Thoracic aorta (tissue), 2 donors: ENCODE data around the gene TOB2. TPM values are rescaled to one million over a fixed set of nuclear protein-coding genes. Genes with fewer than 3 reads are reported as not detected.
"Not testable (repeated sequence)": the region's sequence is repeated elsewhere in the genome, so short reads cannot be mapped to it uniquely, and the experiment has no call there.

Experiments
- ATAC-seq: fragments of 150-250 bp; one replicate; pipeline ENCODE4 v1.8.0; 2017; ENCODE audit warnings: low read depth; ENCODE audit not compliant: insufficient number of reproducible peaks, low FRiP score
- DNase-seq: peaks from one replicate; pipeline ENCODE4 v3.0.0-alpha.2; 2020; ENCODE audit warnings: low spot score
- H3K27ac ChIP-seq, 2 donors: fragments of 200-600 bp; sonication (generic); 1 replicate in 1 of 2; 2 replicates in 1 of 2; pipeline ENCODE4 v1.5.1; 2016; ENCODE audit warnings: mild to moderate bottlenecking in 2 of 2, moderate library complexity in 2 of 2
- H3K27me3 ChIP-seq: fragments of 200-600 bp; sonication (generic); replicated peaks from 2 replicates; pipeline ENCODE4 v1.6.0; 2016; ENCODE audit warnings: mild to moderate bottlenecking; ENCODE audit not compliant: insufficient read depth
- H3K36me3 ChIP-seq: fragments of 200-600 bp; sonication (generic); one replicate; pipeline ENCODE4 v1.5.1; 2016
- H3K4me1 ChIP-seq, 2 donors: fragments of 200-600 bp; sonication (generic); 1 replicate in 1 of 2; 2 replicates in 1 of 2; pipeline versions ENCODE4 v1.5.1 to v1.6.0; 2016; ENCODE audit warnings: low read depth in 2 of 2, mild to moderate bottlenecking in 1 of 2; ENCODE audit not compliant: control insufficient read depth in 1 of 2
- H3K4me3 ChIP-seq: fragments of 200-600 bp; sonication (generic); 2 replicates; pipeline ENCODE4 v1.5.1; 2016; ENCODE audit warnings: mild to moderate bottlenecking
- H3K9me3 ChIP-seq: fragments of 200-600 bp; sonication (generic); 2 replicates; pipeline ENCODE4 v1.5.1; 2016
- total RNA-seq, 2 donors: library from RNA; depleted of rRNA; stranded (reverse); fragments of >200 nt; gene quantifications; one replicate each; pipeline versions ENCODE4 v1.1.0 to v1.2.3, GENCODE V29; 2016
- TF ChIP-seq, protein P1 (sequence below): fragments of 200-600 bp; sonication (generic); IDR thresholded peaks from one replicate; pipeline ENCODE4 v1.5.1; 2019; ENCODE audit warnings: antibody characterized with exemption

The TOB2 gene
- total RNA-seq, 2 donors from 2014 or later, result 45.5 to 56.5 TPM

DNA sequence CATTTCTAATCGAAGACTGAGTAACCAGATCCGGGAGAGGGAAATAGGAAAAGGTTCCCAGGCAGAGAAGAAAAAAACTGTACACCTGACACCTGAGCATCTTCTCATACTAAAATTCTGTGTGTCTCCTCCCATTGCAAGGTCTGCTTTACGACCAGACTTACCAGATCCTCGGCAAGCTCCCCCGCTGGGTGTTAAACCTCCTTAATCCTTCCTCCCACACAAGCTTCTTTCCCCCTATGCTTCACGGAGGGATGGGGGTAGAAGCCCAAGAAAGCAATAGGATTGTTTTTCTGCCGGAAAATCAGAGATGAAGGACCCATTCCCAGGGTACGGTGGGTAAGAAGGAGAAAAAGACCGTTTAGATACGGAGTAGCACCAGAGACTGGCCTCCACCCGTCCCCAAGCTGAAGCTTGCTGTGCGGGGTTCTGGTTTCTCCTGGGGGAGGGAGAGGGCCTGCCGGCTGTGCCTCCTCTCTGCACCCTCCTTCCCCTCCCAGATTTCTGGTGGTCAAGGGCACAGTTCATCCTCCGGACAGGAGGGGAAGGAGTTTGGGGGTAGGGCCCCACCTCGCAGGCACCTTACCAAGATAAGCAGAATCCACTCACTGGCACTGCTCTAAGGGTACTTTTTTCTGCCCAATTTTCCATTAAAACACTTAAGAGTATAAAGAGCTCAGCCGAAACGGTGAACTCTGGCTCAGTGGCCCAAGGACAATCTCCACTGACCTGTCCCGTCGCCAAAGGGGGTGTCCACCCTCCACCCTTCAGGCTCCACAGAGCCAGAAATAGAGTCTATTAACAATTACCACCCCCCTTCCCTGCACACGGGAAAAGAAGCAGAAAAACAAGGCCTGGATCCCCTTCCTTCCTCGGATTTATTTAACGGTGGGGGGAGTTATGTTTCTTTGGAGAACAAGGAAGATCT, 1.2 kb downstream of the TOB2 start:
- Histone ChIP-seq H3K9me3 (no peaks in the 10 kb centered on the region), H3K36me3 (peaks cover 20% of the 10 kb centered on the region), H3K27ac (peak overlapping the region; percentile 94 to 99), H3K4me1 (peaks cover 13 to 43% of the 10 kb centered on the region in 2 donors), H3K27me3 (no peaks in the 10 kb centered on the region), H3K4me3 (peak overlapping the region; percentile 91)
- ATAC-seq, result no peak
- TF ChIP-seq, protein P1, sequence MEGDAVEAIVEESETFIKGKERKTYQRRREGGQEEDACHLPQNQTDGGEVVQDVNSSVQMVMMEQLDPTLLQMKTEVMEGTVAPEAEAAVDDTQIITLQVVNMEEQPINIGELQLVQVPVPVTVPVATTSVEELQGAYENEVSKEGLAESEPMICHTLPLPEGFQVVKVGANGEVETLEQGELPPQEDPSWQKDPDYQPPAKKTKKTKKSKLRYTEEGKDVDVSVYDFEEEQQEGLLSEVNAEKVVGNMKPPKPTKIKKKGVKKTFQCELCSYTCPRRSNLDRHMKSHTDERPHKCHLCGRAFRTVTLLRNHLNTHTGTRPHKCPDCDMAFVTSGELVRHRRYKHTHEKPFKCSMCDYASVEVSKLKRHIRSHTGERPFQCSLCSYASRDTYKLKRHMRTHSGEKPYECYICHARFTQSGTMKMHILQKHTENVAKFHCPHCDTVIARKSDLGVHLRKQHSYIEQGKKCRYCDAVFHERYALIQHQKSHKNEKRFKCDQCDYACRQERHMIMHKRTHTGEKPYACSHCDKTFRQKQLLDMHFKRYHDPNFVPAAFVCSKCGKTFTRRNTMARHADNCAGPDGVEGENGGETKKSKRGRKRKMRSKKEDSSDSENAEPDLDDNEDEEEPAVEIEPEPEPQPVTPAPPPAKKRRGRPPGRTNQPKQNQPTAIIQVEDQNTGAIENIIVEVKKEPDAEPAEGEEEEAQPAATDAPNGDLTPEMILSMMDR, result no peak
- DNase-seq, result no peak

DNA sequence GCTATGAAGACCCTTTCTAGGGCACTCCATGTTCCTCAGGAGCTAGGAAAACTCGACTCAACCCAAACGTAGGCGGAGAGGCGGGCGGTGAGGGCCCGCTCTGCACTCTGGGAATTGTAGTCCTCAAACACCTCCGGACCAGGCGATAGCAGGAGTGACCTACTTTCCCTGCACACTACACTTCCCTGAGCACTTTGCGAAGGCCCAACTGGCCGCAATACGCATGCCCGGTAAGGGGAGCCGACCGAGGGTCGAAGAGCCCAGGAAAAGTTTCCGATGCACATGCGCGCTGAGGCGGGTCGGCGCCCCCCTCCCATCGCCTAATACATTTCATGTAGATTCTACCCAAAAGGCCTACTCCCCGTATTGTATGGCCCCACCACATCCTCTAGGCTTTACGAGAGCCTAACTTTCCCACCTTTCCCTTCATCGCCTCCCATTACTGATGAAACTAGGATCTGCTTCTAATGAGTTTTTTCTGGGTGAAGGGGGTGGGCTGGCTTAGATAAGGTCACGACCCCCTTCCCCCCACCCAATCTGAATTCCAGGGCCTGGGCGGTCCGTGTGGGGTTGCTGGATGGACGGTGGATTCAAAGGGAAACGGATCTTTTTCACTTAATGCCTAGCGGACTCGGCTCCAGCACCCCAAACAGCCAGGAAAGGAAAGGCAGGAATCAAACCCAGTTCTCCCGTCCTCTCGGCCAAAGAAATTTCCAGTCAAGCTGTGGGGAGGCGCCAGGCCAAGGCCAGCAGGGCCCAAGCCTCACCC, 2.1 kb downstream of the TOB2 start:
- Histone ChIP-seq H3K4me1 (peaks cover 13 to 51% of the 10 kb centered on the region in 2 donors), H3K27ac (peak overlapping the region; percentile 94 to 99), H3K9me3 (no peaks in the 10 kb centered on the region), H3K27me3 (no peaks in the 10 kb centered on the region), H3K36me3 (peaks cover 20% of the 10 kb centered on the region), H3K4me3 (peak overlapping the region; percentile 91)
- peak; percentile 70 for DNase-seq
- ATAC-seq, result peak; percentile 58
- TF ChIP-seq, protein P1, result no peak

DNA sequence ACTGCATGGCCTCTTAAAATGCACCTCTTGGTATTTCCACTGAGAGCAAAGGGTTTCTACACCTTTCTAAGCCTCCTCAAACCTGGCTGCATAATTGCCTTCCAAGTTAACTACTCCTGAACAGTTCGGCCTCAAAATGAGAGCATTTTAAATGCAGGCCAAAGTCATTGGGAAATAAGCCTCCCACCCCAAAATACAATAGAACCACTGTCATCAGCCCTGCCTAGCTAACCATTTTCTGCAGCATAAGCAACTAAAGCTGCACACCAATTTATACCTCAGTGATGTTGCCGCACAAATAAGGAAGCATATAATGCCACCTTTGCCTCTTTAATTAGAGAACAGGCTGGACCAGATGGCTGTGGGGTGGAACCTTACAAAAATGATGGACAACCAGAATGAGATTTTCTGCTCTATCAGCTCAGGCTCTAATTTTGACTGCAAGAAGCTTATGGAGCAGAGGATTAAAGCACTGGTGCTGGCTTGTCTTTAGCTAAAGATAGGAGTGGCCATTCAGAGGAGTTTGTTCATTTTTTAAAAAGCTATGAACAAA, 4.3 kb downstream of the TOB2 start:
- Histone ChIP-seq H3K27me3 (no peaks in the 10 kb centered on the region), H3K9me3 (no peaks in the 10 kb centered on the region), H3K27ac (no peak overlapping the region), H3K4me3 (no peak overlapping the region), H3K36me3 (peaks cover 27% of the 10 kb centered on the region), H3K4me1 (peaks cover 18 to 55% of the 10 kb centered on the region in 2 donors)
- ATAC-seq (no peak), DNase-seq (no peak)
- TF ChIP-seq, protein P1, result no peak

DNA sequence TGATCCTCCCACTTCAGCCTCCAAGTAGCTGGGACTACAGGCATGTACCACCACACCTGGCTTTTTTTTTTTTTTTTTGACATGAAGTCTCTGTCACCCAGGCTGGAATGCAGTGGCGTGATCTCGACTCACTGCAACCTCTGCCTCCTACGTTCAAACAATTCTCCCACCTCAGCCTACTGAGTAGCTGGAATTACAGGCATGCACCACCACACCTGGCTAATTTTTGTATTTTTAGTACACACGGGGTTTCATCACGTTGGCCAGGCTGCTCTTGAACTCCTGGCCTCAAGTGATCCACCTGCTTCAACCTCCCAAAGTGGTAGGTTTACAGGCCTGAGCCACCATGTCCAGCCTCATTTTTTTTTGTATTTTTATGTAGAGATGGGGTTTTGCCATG, 6.1 kb downstream of the TOB2 start:
- ATAC-seq, DNase-seq, H3K4me3 ChIP-seq, H3K27me3 ChIP-seq, H3K9me3 ChIP-seq, H3K27ac ChIP-seq: not testable (repeated sequence)
- Histone ChIP-seq H3K36me3 (peaks cover 45% of the 10 kb centered on the region), H3K4me1 (peaks cover 22 to 73% of the 10 kb centered on the region in 2 donors)

DNA sequence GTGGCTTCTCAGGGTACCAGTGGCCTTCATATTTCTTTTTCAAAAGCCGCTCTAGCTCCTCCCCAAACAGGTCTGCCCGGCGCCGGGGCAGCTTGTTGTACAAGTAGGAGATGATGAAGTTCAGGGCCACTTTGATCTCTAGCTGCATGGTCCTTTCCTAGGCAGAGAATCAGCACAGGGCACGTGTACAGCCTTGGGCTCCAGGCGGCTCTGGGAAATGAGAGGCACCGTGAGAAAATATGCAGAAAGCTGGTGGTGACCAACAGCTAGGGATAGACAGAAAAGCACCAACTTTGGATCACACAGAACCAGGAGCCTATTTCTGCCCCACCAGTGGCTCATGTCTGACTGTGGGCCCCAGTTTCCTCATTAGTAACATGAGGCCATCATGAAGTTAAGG, 9.4 kb downstream of the TOB2 start:
- Histone ChIP-seq H3K36me3 (peaks cover 62% of the 10 kb centered on the region), H3K27me3 (no peaks in the 10 kb centered on the region), H3K27ac (no peak overlapping the region), H3K4me3 (no peak overlapping the region), H3K9me3 (no peaks in the 10 kb centered on the region), H3K4me1 (peaks cover 16 to 75% of the 10 kb centered on the region in 2 donors)
- TF ChIP-seq, protein P1, result no peak
- no peak for DNase-seq
- ATAC-seq, result no peak
